ENCODE results near the gene TPSB2. TPM values are rescaled to one million over a fixed set of nuclear protein-coding genes. Genes with fewer than 3 reads are reported as not detected.

TPSB2 gene
- total RNA-seq, 1 donor from 2014 or later: not detected

DNA sequence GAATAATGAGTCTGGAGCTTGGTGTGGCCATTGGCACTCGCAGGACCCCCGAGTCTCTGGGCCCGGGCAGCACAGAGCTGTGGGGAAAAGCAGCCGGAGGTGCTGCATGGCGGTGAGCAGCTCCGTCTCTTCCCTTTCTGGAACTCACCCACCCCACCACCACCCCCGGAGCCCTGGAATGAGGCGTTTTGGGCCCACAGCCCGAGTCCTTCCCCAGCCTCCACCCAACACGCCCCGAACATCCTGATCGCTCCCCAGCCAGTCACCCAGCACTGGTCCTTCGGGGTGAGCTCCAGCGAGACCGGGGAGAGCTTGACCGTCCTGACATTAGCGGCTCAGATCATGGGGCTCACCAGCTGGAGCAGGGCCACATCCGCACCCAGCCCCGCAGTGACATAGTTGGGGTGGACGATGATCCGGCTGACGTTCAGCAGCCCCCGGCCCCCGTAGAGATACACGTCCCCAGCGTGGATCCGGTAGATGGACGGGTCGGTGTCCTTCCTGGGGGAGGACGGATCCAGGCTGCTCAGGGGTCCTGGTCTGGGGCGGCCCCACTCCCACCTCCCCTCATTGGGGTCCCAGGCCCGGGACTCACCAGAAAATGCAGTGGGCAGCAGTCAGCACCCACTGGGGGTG, 32.3 kb upstream of the TPSB2 start:
- Mint-ChIP-seq H3K4me1 (peaks cover 15% of the 10 kb centered on the region), H3K27me3 (ENCODE audit: low read depth) (peaks cover 27% of the 10 kb centered on the region), H3K9me3 (no peaks in the 10 kb centered on the region), H3K27ac (no peak overlapping the region), H3K4me3 (no peak overlapping the region), H3K36me3 (no peaks in the 10 kb centered on the region)
- DNase-seq (ENCODE audit: low spot score in 2 of 2, unreplicated experiment in 2 of 2): no peak
- TF ChIP-seq, protein P1, sequence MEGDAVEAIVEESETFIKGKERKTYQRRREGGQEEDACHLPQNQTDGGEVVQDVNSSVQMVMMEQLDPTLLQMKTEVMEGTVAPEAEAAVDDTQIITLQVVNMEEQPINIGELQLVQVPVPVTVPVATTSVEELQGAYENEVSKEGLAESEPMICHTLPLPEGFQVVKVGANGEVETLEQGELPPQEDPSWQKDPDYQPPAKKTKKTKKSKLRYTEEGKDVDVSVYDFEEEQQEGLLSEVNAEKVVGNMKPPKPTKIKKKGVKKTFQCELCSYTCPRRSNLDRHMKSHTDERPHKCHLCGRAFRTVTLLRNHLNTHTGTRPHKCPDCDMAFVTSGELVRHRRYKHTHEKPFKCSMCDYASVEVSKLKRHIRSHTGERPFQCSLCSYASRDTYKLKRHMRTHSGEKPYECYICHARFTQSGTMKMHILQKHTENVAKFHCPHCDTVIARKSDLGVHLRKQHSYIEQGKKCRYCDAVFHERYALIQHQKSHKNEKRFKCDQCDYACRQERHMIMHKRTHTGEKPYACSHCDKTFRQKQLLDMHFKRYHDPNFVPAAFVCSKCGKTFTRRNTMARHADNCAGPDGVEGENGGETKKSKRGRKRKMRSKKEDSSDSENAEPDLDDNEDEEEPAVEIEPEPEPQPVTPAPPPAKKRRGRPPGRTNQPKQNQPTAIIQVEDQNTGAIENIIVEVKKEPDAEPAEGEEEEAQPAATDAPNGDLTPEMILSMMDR (IDR thresholded peaks at IDR 0.05; ENCODE audit: unreplicated experiment): no peak

DNA sequence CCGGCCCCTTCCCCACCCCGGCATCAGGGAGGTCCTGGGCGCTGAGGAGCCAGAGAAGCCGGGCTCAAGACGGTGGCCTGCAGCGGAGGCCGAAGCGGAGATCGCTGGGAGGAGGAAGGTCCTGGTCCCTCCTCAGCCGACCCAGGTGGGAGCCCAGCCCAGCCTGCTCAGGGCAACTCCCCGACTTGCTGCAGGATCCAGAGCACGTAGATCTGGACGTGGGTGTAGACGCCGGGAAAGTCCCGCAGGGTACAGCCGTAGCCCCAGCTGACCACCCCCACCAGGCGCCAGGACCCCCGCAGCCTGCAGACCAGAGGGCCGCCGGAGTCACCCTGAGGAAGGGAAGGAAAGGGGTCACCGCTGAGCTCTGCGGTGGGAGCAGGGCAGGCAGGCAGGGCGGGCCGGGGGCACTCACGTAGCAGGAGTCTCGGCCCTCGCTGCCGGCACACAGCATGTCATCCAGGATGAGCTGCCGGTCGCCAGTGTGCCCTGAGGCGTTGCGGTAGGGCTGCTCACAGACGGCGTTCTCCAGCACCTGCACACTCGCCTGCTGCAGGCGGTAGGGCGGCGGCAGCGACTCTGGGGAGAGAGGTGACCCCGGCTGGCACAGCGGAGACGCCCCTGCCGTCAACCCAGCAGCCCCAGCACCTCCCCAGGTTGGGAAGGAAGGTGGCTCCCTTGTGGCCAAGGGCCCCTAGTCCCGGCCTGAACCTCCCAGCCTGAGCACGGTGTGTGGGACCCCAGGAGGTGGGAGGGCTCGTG, 31.3 kb upstream of the TPSB2 start:
- Mint-ChIP-seq H3K9me3 (no peaks in the 10 kb centered on the region), H3K36me3 (no peaks in the 10 kb centered on the region), H3K27me3 (ENCODE audit: low read depth) (peaks cover 27% of the 10 kb centered on the region), H3K4me1 (peaks cover 15% of the 10 kb centered on the region), H3K27ac (no peak overlapping the region), H3K4me3 (no peak overlapping the region)
- DNase-seq (ENCODE audit: low spot score in 2 of 2, unreplicated experiment in 2 of 2): no peak
- TF ChIP-seq, protein P1 (IDR thresholded peaks at IDR 0.05; ENCODE audit: unreplicated experiment): no peak

DNA sequence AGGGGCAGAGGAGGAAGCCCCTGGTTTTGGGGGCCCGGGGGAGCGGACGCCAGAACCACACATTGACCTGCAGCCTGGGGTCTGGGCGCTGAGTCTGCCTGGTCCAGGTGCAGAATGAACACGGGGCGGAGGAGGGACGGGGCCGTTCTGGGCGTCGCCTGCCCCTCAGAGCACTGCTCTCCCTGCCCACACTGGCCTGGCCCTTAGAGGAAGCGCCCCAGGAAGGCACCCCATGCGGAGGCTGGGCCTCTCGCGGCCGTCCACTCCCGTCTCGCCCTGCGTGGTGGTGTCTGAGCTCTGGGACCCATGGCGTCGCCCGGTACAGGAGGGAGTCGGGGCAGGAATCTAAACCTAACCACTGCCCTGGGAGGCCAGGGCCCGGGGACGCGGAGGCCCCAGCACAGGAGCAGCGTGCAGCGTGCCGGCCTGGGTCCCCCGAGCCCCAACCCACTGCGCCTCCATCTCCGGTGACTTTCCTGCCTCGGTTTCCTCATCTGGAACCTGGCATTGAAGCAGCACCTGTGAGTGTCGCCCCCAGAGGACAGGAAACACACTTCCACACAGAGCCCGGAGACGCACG, 30.2 kb upstream of the TPSB2 start:
- Mint-ChIP-seq H3K36me3 (no peaks in the 10 kb centered on the region), H3K27ac (no peak overlapping the region), H3K27me3 (ENCODE audit: low read depth) (peaks cover 27% of the 10 kb centered on the region), H3K4me1 (peaks cover 15% of the 10 kb centered on the region), H3K9me3 (no peaks in the 10 kb centered on the region), H3K4me3 (no peak overlapping the region)
- DNase-seq (ENCODE audit: low spot score in 2 of 2, unreplicated experiment in 2 of 2): no peak
- TF ChIP-seq, protein P1 (IDR thresholded peaks at IDR 0.05; ENCODE audit: unreplicated experiment): no peak

DNA sequence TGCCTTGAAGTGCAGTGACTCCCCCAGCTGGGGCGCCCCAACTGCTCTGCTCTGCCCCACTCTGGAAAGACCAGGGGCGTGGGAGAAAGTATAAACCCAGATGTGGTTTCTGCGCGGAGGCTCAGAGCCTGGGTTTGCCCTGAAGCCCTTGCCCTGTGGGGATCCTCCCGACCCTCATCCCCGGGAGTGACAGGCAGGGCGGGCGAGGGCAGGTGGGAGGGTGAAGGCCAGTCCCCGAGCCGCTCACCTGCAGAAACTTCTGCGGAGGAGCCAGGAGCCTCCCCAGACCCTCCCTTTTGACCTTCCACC, 29.7 kb upstream of the TPSB2 start:
- no peak overlapping the region for H3K4me3 Mint-ChIP-seq
- H3K27me3 Mint-ChIP-seq (ENCODE audit: low read depth): peaks cover 27% of the 10 kb centered on the region
- H3K9me3 Mint-ChIP-seq: no peaks in the 10 kb centered on the region
- TF ChIP-seq, protein P1 (IDR thresholded peaks at IDR 0.05; ENCODE audit: unreplicated experiment): no peak
- peaks cover 15% of the 10 kb centered on the region for H3K4me1 Mint-ChIP-seq
- H3K27ac Mint-ChIP-seq: no peak overlapping the region
- no peak for DNase-seq (ENCODE audit: low spot score in 2 of 2, unreplicated experiment in 2 of 2)
- no peaks in the 10 kb centered on the region for H3K36me3 Mint-ChIP-seq

DNA sequence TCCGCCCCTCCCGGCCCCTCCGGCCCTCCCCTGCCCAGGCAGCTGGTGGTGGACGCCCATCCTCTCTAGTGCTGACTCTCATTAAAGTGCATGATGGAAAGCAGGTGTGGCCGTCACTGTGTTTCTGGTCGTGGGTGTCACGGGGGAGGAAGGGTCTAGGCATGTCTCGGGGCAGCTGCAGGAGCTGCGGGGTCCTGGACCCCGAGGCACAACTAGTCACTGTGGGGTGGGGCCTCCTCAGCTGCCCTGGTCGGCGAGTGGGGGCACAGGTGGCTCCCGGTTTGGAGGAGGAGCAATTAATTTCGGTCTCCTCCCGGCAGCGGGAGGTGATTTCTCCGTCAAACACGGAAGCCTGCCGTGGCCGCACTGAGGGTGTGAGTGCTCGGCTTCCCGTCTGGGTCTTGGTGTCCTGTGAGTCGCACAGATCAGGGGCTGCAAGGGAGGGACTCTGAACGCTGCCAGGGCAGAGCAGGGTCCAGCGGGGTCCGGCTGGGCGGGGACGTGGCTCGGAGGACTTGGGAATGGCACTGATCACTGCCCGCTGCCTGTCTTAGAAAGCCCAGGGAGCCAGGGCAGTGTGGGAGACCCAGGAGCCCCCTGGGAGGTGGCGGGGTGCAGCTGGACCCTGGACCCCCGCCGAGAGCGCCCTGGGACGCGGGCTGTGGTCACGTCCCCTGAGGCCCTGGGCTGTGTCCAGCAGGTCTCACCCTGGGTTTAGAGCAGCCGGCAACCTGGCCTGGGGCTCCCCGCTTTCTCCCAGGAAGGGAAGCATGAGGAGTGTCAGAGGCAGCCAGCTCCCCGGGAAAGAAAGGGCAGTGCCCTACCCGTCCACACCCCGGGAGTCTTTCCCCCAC, 29.1 kb upstream of the TPSB2 start:
- no peaks in the 10 kb centered on the region for H3K9me3 Mint-ChIP-seq
- H3K4me1 Mint-ChIP-seq: peaks cover 12% of the 10 kb centered on the region
- DNase-seq (ENCODE audit: low spot score in 2 of 2, unreplicated experiment in 2 of 2): no peak
- no peaks in the 10 kb centered on the region for H3K36me3 Mint-ChIP-seq
- peak overlapping the region; percentile 53 for H3K4me3 Mint-ChIP-seq
- no peak overlapping the region for H3K27ac Mint-ChIP-seq
- peaks cover 27% of the 10 kb centered on the region for H3K27me3 Mint-ChIP-seq (ENCODE audit: low read depth)
- TF ChIP-seq, protein P1 (IDR thresholded peaks at IDR 0.05; ENCODE audit: unreplicated experiment): no peak

Measured in mesothelial cell of epicardium (in vitro differentiated cells).